Stimulated activated CD8-positive, alpha-beta memory T cell treated with anti-CD3 and anti-CD28 coated beads, Interleukin-15, amount 100 ng/mL, for 24 hours (primary cell): ENCODE results near the gene PJA2.

Source experiments
- DNase-seq: peaks from one replicate; pipeline ENCODE4 v3.0.0-alpha.2; 2020; ENCODE audit warnings: low read depth

Gene PJA2

GRCh38 chr5:109408991-109409843 lies 557 bp downstream of the PJA2 start:
- DNase-seq, result peak; percentile 65

- DNase-seq, result no peak
These were observed 1.9 kb downstream of the PJA2 start for GRCh38 chr5:109407913-109408312.

- no peak for DNase-seq
These were observed 3.1 kb downstream of the PJA2 start for GRCh38 chr5:109406719-109407118.

- DNase-seq, result no peak
These were observed 5.3 kb downstream of the PJA2 start for GRCh38 chr5:109404428-109404960.

GRCh38 chr5:109403469-109403868 lies 6.3 kb downstream of the PJA2 start:
- no peak for DNase-seq

GRCh38 chr5:109399092-109399759 lies 10.5 kb downstream of the PJA2 start:
- no peak for DNase-seq

GRCh38 chr5:109396965-109397364 lies 12.8 kb downstream of the PJA2 start:
- DNase-seq, result no peak

GRCh38 chr5:109394806-109395205 lies 15.0 kb downstream of the PJA2 start:
- DNase-seq, result no peak

- no peak for DNase-seq
These were observed 19.6 kb downstream of the PJA2 start for GRCh38 chr5:109390188-109390587.

GRCh38 chr5:109388407-109388806 lies 21.4 kb downstream of the PJA2 start:
- no peak for DNase-seq

GRCh38 chr5:109387408-109387974 lies 22.3 kb downstream of the PJA2 start:
- DNase-seq, result no peak

GRCh38 chr5:109378095-109378494 lies 31.7 kb downstream of the PJA2 start:
- DNase-seq, result no peak

- DNase-seq, result no peak
These were observed 35.1 kb downstream of the PJA2 start for GRCh38 chr5:109374625-109375024.

GRCh38 chr5:109373932-109374331 lies 35.8 kb downstream of the PJA2 start:
- DNase-seq, result no peak

- no peak for DNase-seq
These were observed 39.4 kb downstream of the PJA2 start for GRCh38 chr5:109370343-109370742.

- no peak for DNase-seq
These were observed 44.1 kb downstream of the PJA2 start for GRCh38 chr5:109365653-109366052.

- DNase-seq, result no peak
These were observed 44.8 kb downstream of the PJA2 start for GRCh38 chr5:109364977-109365376.

- no peak for DNase-seq
These were observed 50.1 kb downstream of the PJA2 start for GRCh38 chr5:109359642-109360041.

- no peak for DNase-seq
These were observed 52.0 kb downstream of the PJA2 start for GRCh38 chr5:109357807-109358206.

GRCh38 chr5:109354761-109355160 lies 55.0 kb downstream of the PJA2 start:
- DNase-seq, result no peak

- no peak for DNase-seq
These were observed 57.5 kb downstream of the PJA2 start for GRCh38 chr5:109351988-109352864.
